ENCODE data around the gene FUT1.

DNA sequence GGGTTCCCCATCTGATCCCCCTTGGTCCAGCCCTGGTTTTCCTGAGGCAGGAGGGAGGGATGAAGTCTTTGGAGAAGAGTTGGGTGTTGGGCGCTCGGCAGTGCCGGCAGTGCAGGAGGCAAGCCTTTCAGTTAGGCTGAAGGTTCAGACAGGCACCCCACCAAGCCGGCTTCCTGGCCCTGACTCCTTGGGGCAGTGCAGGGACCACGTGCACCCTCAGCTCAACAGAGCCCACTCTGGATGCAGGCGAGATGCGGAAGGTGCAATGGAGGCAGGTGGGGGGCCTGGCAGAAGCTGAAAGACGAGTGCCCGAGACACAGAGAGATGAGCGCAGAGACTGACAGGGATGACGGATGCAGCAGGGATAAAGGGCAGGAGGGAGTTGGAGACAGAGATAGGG lies 44.0 kb downstream of the FUT1 start:
- TF ChIP-seq, protein P1, sequence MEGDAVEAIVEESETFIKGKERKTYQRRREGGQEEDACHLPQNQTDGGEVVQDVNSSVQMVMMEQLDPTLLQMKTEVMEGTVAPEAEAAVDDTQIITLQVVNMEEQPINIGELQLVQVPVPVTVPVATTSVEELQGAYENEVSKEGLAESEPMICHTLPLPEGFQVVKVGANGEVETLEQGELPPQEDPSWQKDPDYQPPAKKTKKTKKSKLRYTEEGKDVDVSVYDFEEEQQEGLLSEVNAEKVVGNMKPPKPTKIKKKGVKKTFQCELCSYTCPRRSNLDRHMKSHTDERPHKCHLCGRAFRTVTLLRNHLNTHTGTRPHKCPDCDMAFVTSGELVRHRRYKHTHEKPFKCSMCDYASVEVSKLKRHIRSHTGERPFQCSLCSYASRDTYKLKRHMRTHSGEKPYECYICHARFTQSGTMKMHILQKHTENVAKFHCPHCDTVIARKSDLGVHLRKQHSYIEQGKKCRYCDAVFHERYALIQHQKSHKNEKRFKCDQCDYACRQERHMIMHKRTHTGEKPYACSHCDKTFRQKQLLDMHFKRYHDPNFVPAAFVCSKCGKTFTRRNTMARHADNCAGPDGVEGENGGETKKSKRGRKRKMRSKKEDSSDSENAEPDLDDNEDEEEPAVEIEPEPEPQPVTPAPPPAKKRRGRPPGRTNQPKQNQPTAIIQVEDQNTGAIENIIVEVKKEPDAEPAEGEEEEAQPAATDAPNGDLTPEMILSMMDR (IDR thresholded peaks at IDR 0.05; ENCODE audit: extremely low read depth in 1 of 2, insufficient read depth in 1 of 2, low read depth in 1 of 2, low read length in 2 of 2), result no peak
- TF ChIP-seq POLR2AphosphoS5 (IDR thresholded peaks at IDR 0.05; ENCODE audit: insufficient read depth, low read depth, low read length) (no peak), POLR2A (IDR thresholded peaks at IDR 0.05; ENCODE audit: low read depth, low read length) (no peak), EZH2 (IDR thresholded peaks at IDR 0.05; ENCODE audit: borderline replicate concordance, low read depth, low read length, severe bottlenecking) (no peak), FOS (IDR thresholded peaks at IDR 0.05; ENCODE audit: borderline replicate concordance, insufficient read depth, low read length) (no peak)
- TF ChIP-seq, protein P2, sequence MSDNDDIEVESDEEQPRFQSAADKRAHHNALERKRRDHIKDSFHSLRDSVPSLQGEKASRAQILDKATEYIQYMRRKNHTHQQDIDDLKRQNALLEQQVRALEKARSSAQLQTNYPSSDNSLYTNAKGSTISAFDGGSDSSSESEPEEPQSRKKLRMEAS (IDR thresholded peaks at IDR 0.05; ENCODE audit: insufficient read depth, insufficient read length), result no peak
